Esophagus muscularis mucosa (tissue), 4 donors: ENCODE measurements around the gene ATG10. TPM values are rescaled to one million over a fixed set of nuclear protein-coding genes. Genes with fewer than 3 reads are reported as not detected.

Experiments used
- DNase-seq: peaks from one replicate; pipeline ENCODE4 v3.0.0-alpha.2; 2017; ENCODE audit errors: extremely low spot score
- H3K27ac ChIP-seq, 4 donors: fragments of 200-600 bp; sonication (generic); replicated peaks in 1 of 4; 1 replicate in 3 of 4; 2 replicates in 1 of 4; pipeline ENCODE4 v1.5.1; 2016 to 2019; ENCODE audit warnings: mild to moderate bottlenecking in 1 of 4
- H3K27me3 ChIP-seq, 4 donors: fragments of 200-600 bp; sonication (generic); one replicate each; pipeline versions ENCODE4 v1.5.1 to v1.6.0; 2016 to 2019
- H3K36me3 ChIP-seq, 4 donors: fragments of 200-600 bp; sonication (generic); one replicate each; pipeline ENCODE4 v1.5.1; 2016 to 2019
- H3K4me1 ChIP-seq, 4 donors: fragments of 200-600 bp; sonication (generic); one replicate each; pipeline ENCODE4 v1.5.1; 2016 to 2019
- H3K4me3 ChIP-seq, 4 donors: fragments of 200-600 bp; sonication (generic); 1 replicate in 2 of 4; 2 replicates in 2 of 4; pipeline ENCODE4 v1.5.1; 2016 to 2019; ENCODE audit warnings: mild to moderate bottlenecking in 4 of 4, moderate library complexity in 1 of 4
- H3K9me3 ChIP-seq, 4 donors: fragments of 200-600 bp; sonication (generic); 1 replicate in 3 of 4; 2 replicates in 1 of 4; pipeline ENCODE4 v1.5.1; 2016 to 2019
- EP300 ChIP-seq: sonication (generic); formaldehyde crosslinking; IDR thresholded peaks from one replicate; pipeline ENCODE4 v1.6.1; 2017; ENCODE audit warnings: antibody characterized with exemption
- POLR2A ChIP-seq: fragments of 450-650 bp; IDR thresholded peaks from one replicate; pipeline ENCODE4 v1.6.1; 2017; ENCODE audit warnings: antibody characterized with exemption, moderate library complexity, mild to moderate bottlenecking, low read depth
- POLR2AphosphoS5 ChIP-seq, 2 donors: sonication (generic); formaldehyde crosslinking; IDR thresholded peaks; one replicate each; pipeline ENCODE4 v1.6.1; 2017; ENCODE audit warnings: antibody characterized with exemption in 2 of 2
- WGBS: methylation state at CpG from one replicate; pipeline ENCODE4 v1.1.5; 2018; 5-methylcytosine and 5-hydroxymethylcytosine counted together
- intact Hi-C: fragments of 100-400 bp; cut with DNase I; formaldehyde crosslinking; loops from one replicate; pipeline ENCODE4 v1.15.1; 2023
- total RNA-seq, 4 donors: library from RNA; depleted of rRNA; stranded (reverse); fragments of >200 nt; gene quantifications; one replicate each; pipeline versions ENCODE4 v1.1.0 to v1.2.1, GENCODE V29; 2016
- TF ChIP-seq, protein P1 (sequence below), 3 experiments: fragments of 200-600 bp in 2 of 3; fragments of 450-650 bp in 1 of 3; sonication (generic) in 2 of 3; IDR thresholded peaks; one replicate each; pipeline ENCODE4 v1.5.1; 2017 to 2019; ENCODE audit warnings: antibody characterized with exemption in 3 of 3, mild to moderate bottlenecking in 2 of 3, moderate library complexity in 1 of 3

The ATG10 gene
- total RNA-seq, 4 donors from 2014 or later = 5.2 to 9.1 (median 7.3) TPM

DNA sequence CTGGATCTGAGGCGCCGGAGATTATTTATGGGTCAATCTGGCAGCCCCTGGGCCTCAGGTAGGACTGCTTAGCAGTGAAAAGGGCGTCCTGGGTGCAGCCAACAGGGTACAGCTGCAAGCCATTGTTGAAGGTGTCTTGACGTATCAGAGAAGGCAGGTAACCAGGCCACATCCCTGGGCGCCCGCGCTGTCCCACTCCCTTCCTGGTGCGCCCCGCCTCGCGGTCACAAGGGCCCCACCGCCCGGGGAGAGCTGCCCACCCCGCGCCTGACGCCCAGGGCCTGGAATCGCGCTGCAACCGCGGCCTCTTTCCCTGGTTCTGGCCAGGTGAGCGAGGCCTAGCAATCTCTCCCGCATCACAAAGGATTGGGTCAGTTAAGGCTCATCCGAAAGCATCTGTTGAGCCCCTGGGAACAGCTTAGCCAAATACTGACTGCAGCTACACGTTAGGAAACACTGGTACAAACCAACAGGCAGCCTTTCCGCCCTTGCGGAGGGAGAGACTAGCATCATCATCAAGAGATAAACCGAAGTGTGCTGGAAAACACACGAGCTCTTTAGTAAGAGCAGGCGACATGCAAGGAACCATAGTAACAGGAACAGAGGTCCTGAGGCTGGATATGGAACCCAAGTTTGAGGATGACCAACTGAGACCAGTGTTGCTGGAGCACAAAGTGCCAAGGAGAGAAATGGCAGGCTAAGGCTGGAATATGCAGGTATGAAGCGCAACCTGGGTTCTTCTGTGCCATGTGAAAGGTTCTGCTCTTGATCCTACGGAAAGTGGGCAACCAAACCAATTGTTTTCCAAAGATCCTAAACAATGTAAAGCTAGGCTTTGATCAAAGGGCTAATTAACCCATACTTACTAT is 302.8 kb downstream of the ATG10 start:
- peaks cover 23 to 43% (median 37%) of the 10 kb centered on the region in 4 donors for H3K36me3 ChIP-seq
- H3K4me1 ChIP-seq = peaks cover 17 to 34% (median 23%) of the 10 kb centered on the region in 4 donors
- 62% methylated on average over 31 of the region's 31 CpGs for WGBS
- no peak for DNase-seq
- no peak overlapping the region for H3K27ac ChIP-seq
- TF ChIP-seq POLR2AphosphoS5 (IDR thresholded peaks at IDR 0.05) (no peak), POLR2A (no peak), EP300 (no peak)
- TF ChIP-seq, protein P1, sequence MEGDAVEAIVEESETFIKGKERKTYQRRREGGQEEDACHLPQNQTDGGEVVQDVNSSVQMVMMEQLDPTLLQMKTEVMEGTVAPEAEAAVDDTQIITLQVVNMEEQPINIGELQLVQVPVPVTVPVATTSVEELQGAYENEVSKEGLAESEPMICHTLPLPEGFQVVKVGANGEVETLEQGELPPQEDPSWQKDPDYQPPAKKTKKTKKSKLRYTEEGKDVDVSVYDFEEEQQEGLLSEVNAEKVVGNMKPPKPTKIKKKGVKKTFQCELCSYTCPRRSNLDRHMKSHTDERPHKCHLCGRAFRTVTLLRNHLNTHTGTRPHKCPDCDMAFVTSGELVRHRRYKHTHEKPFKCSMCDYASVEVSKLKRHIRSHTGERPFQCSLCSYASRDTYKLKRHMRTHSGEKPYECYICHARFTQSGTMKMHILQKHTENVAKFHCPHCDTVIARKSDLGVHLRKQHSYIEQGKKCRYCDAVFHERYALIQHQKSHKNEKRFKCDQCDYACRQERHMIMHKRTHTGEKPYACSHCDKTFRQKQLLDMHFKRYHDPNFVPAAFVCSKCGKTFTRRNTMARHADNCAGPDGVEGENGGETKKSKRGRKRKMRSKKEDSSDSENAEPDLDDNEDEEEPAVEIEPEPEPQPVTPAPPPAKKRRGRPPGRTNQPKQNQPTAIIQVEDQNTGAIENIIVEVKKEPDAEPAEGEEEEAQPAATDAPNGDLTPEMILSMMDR (IDR thresholded peaks at IDR 0.05) = no peak
- intact Hi-C loops = no loop called here
- H3K27me3 ChIP-seq = no peaks in the 10 kb centered on the region
- H3K4me3 ChIP-seq = no peak overlapping the region
- no peaks in the 10 kb centered on the region for H3K9me3 ChIP-seq

DNA sequence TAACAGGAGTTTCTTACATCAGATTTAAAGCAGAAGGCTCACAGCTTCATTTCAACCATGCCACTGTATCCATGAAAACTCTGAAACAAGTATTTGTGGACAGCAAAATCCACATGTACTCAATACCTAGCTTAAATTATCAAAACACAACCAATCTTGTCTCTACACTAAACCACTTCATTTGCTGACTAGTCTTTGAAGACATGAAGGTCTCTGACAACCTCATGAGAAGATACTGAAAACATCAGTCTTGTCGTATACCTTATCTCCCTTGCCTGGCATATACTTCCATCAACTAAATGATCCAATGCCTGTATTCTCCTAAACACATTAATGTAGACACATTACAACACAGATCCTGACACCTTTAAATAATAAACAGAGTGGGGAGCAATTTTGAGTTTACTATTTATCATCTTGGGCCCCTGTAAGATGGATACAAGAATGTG is 303.4 kb downstream of the ATG10 start:
- DNase-seq = no peak
- Histone ChIP-seq H3K4me1 (peaks cover 17 to 34% (median 25%) of the 10 kb centered on the region in 4 donors), H3K4me3 (no peak overlapping the region), H3K27ac (no peak overlapping the region), H3K36me3 (peaks cover 23 to 43% (median 37%) of the 10 kb centered on the region in 4 donors), H3K9me3 (no peaks in the 10 kb centered on the region), H3K27me3 (no peaks in the 10 kb centered on the region)
- intact Hi-C loops = no loop called here
- WGBS = 94% methylated on average over 1 of the region's 1 CpG
- no peak for TF ChIP-seq POLR2AphosphoS5 (IDR thresholded peaks at IDR 0.05)
- TF ChIP-seq, protein P1 (IDR thresholded peaks at IDR 0.05) = no peak
- no peak for TF ChIP-seq EP300
- TF ChIP-seq POLR2A = no peak

- TF ChIP-seq POLR2A = no peak
- TF ChIP-seq, protein P1 (IDR thresholded peaks at IDR 0.05) = no peak
- no peak for TF ChIP-seq EP300
- TF ChIP-seq POLR2AphosphoS5 (IDR thresholded peaks at IDR 0.05) = no peak
- no peak for DNase-seq
- Histone ChIP-seq H3K4me3 (peak overlapping the region; percentile 81 to 95 (median 84)), H3K27me3 (no peaks in the 10 kb centered on the region), H3K27ac (peak overlapping the region in 3 of 4 donors; percentile 79 to 85 (median 84)), H3K4me1 (peaks cover 17 to 34% (median 25%) of the 10 kb centered on the region in 4 donors), H3K9me3 (no peaks in the 10 kb centered on the region), H3K36me3 (peaks cover 23 to 43% (median 37%) of the 10 kb centered on the region in 4 donors)
- WGBS = 75% methylated on average over 11 of the region's 11 CpGs
- intact Hi-C loops = no loop called here
Observed at GRCh38 chr5:82276800-82277612, 305.2 kb downstream of the ATG10 start.

- Histone ChIP-seq H3K27ac (peak overlapping the region; percentile 79 to 88 (median 84)), H3K36me3 (peaks cover 23 to 42% (median 36%) of the 10 kb centered on the region in 4 donors), H3K4me3 (peak overlapping the region; percentile 81 to 95 (median 84)), H3K4me1 (peaks cover 17 to 34% (median 25%) of the 10 kb centered on the region in 4 donors), H3K27me3 (no peaks in the 10 kb centered on the region), H3K9me3 (no peaks in the 10 kb centered on the region)
- 3% methylated on average over 15 of the region's 15 CpGs for WGBS
- no peak for DNase-seq
- intact Hi-C loops = no loop called here
- no peak for TF ChIP-seq POLR2A
- no peak for TF ChIP-seq EP300
- TF ChIP-seq, protein P1 (IDR thresholded peaks at IDR 0.05) = no peak
- TF ChIP-seq POLR2AphosphoS5 (IDR thresholded peaks at IDR 0.05) = no peak
Observed at GRCh38 chr5:82277613-82277986, 305.8 kb downstream of the ATG10 start.
